Upper lobe of right lung (tissue), 1 donor: ENCODE data around the gene CEP350. TPM values are rescaled to one million over a fixed set of nuclear protein-coding genes. Genes with fewer than 3 reads are reported as not detected.
A peak's percentile ranks its signal among the peaks of the same experiment; 100 is the strongest.

ENCODE experiments used
- ATAC-seq: fragments of 200-7000 bp; cut with Tn5 transposase; one replicate; pipeline ENCODE4 v1.9.1; 2020; ENCODE audit warnings: mild to moderate bottlenecking, moderate library complexity
- DNase-seq: peaks from one replicate; pipeline ENCODE4 v3.0.0-alpha.2; 2020
- H3K27ac ChIP-seq: fragments of 200-600 bp; one replicate; pipeline ENCODE4 v1.8.0; 2022
- H3K27me3 ChIP-seq: fragments of 200-600 bp; one replicate; pipeline ENCODE4 v1.8.0; 2022; ENCODE audit warnings: mild to moderate bottlenecking
- H3K36me3 ChIP-seq: fragments of 200-600 bp; one replicate; pipeline ENCODE4 v1.8.0; 2022
- H3K4me1 ChIP-seq: fragments of 200-600 bp; one replicate; pipeline ENCODE4 v1.8.0; 2022
- H3K4me3 ChIP-seq: fragments of 200-600 bp; one replicate; pipeline ENCODE4 v1.8.0; 2022; ENCODE audit warnings: mild to moderate bottlenecking
- H3K9me3 ChIP-seq: fragments of 200-600 bp; one replicate; pipeline ENCODE4 v1.8.0; 2022
- intact Hi-C: fragments of 100-400 bp; cut with DNase I; formaldehyde crosslinking; loops from one replicate; pipeline ENCODE4 v1.11.0; 2022
- total RNA-seq: library from RNA; stranded (reverse); fragmentation: NEBNext Ultra II Directional; extraction: Animal tissue kit (Norgen Biotek cat#: 25700); gene quantifications from one replicate; pipeline ENCODE4 v1.2.1, GENCODE V29; 2021
- TF ChIP-seq, protein P1 (sequence below): fragments of 200-600 bp; IDR thresholded peaks from one replicate; pipeline ENCODE4 v1.8.0; 2022; ENCODE audit warnings: antibody characterized with exemption
- donor health status: DM: no; HTN: yes; CAD: no; lungs with severe emphysema.

The CEP350 gene
- total RNA-seq, 1 donor from 2014 or later = 51.2 TPM

DNA sequence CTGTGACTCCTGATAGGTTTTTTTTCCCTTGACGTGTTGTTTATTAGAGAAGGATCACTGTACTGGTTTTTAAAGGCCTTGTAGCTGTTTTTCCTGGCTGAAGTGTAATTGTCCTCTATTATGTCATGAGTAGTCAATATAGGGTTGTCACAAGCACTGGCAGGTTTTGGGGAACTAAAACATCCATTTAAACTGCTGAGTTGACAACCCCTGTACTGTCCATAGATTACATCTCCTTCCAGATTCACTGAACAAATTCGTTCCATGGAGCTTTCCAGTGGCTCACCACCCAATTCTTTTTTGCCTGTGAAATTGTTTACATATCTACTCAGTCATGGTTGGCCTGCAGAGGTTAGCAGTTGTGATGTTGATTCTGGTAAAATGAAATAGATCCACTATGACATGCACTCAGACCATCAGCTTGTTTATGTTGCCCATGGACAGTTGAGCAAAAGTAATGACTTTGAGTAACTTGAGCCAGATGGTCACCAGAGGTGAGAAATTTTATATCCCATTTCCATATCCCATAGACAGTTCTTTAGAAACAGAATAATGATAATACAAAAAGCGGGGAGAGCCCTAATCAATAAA lies 140.2 kb downstream of the CEP350 start:
- Histone ChIP-seq H3K4me3 (no peak overlapping the region), H3K9me3 (no peaks in the 10 kb centered on the region), H3K36me3 (peaks cover 86% of the 10 kb centered on the region), H3K27me3 (no peaks in the 10 kb centered on the region), H3K4me1 (no peaks in the 10 kb centered on the region), H3K27ac (no peak overlapping the region)
- no peak for DNase-seq
- intact Hi-C loops = no loop called here
- TF ChIP-seq, protein P1, sequence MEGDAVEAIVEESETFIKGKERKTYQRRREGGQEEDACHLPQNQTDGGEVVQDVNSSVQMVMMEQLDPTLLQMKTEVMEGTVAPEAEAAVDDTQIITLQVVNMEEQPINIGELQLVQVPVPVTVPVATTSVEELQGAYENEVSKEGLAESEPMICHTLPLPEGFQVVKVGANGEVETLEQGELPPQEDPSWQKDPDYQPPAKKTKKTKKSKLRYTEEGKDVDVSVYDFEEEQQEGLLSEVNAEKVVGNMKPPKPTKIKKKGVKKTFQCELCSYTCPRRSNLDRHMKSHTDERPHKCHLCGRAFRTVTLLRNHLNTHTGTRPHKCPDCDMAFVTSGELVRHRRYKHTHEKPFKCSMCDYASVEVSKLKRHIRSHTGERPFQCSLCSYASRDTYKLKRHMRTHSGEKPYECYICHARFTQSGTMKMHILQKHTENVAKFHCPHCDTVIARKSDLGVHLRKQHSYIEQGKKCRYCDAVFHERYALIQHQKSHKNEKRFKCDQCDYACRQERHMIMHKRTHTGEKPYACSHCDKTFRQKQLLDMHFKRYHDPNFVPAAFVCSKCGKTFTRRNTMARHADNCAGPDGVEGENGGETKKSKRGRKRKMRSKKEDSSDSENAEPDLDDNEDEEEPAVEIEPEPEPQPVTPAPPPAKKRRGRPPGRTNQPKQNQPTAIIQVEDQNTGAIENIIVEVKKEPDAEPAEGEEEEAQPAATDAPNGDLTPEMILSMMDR = no peak
- ATAC-seq = no peak

GRCh38 chr1:180096584-180097325 lies 142.1 kb downstream of the CEP350 start:
- ATAC-seq = no peak
- Histone ChIP-seq H3K4me3 (no peak overlapping the region), H3K27ac (no peak overlapping the region), H3K27me3 (no peaks in the 10 kb centered on the region), H3K36me3 (peaks cover 83% of the 10 kb centered on the region), H3K4me1 (no peaks in the 10 kb centered on the region), H3K9me3 (no peaks in the 10 kb centered on the region)
- TF ChIP-seq, protein P1 = no peak
- intact Hi-C loops = no loop called here
- DNase-seq = no peak

DNA sequence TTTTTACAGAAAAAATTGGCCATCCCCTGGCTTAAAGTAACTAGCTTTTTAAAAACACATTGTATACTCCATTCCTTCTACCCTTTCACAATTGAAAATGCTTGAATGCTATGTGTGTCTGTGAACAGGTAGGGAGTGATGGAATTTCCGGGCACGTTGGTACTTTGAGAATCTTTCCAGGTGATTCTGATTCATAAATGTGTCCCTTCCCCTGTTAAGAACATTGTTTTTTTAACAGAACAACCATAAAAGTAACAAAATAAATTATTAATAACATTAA lies 142.7 kb downstream of the CEP350 start:
- ATAC-seq (no peak), DNase-seq (no peak)
- Histone ChIP-seq H3K27me3 (no peaks in the 10 kb centered on the region), H3K36me3 (peaks cover 78% of the 10 kb centered on the region), H3K4me1 (no peaks in the 10 kb centered on the region), H3K27ac (no peak overlapping the region), H3K4me3 (no peak overlapping the region), H3K9me3 (no peaks in the 10 kb centered on the region)
- TF ChIP-seq, protein P1 = no peak
- intact Hi-C loops = no loop called here

- intact Hi-C loops = no loop called here
- Histone ChIP-seq H3K4me1 (no peaks in the 10 kb centered on the region), H3K27me3 (no peaks in the 10 kb centered on the region), H3K36me3 (peaks cover 62% of the 10 kb centered on the region), H3K4me3 (no peak overlapping the region), H3K9me3 (no peaks in the 10 kb centered on the region), H3K27ac (no peak overlapping the region)
- DNase-seq = no peak
- TF ChIP-seq, protein P1 = no peak
- ATAC-seq = peak; percentile 22
These were observed 146.8 kb downstream of the CEP350 start for GRCh38 chr1:180101411-180101810.

DNA sequence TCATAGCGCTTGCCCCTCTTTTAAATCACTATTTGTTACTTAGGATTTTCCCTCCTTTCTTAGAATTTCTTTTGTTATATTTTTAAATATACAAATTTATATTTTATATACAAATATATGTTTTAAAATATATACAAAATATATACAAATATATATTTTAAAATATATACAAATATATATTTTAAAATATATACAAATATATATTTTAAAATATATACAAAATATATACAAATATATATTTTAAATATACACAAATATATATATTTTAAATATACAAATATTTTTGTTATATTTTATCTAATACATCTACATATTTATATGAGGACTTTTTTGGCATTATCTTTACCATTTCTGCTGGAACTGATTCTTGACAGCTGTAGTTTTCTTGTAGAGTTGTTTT lies 149.2 kb downstream of the CEP350 start:
- H3K4me1 ChIP-seq = no peaks in the 10 kb centered on the region
- no peak overlapping the region for H3K4me3 ChIP-seq
- no peaks in the 10 kb centered on the region for H3K27me3 ChIP-seq
- no peaks in the 10 kb centered on the region for H3K9me3 ChIP-seq
- H3K36me3 ChIP-seq = peaks cover 54% of the 10 kb centered on the region
- ATAC-seq (no peak), DNase-seq (no peak)
- intact Hi-C loops = no loop called here
- TF ChIP-seq, protein P1 = no peak
- no peak overlapping the region for H3K27ac ChIP-seq
